Posterior vena cava (tissue), 2 donors: ENCODE data around the gene GAST. TPM values are rescaled to one million over a fixed set of nuclear protein-coding genes. Genes with fewer than 3 reads are reported as not detected.
"Not testable (repeated sequence)": the region's sequence is repeated elsewhere in the genome, so short reads cannot be mapped to it uniquely, and the experiment has no call there.

Experiments used
- DNase-seq: peaks from one replicate; pipeline ENCODE4 v3.0.0-alpha.2; 2020; ENCODE audit warnings: low spot score
- intact Hi-C, 2 donors: fragments of 100-400 bp; cut with DNase I; formaldehyde crosslinking; loops; one replicate each; pipeline versions ENCODE4 v1.14.1 to v1.14.2; 2022 to 2023
- total RNA-seq, 2 donors: library from RNA; stranded (reverse); fragmentation: NEBNext Ultra II Directional; extraction: Animal tissue kit (Norgen Biotek cat#: 25700); gene quantifications; one replicate each; pipeline ENCODE4 v1.2.1, GENCODE V29; 2021
- donor health status: DM: yes; HTN: yes; CAD: no.
- donor health status: DM: yes; HTN: yes; CAD: no.

Gene GAST
- total RNA-seq, 2 donors from 2014 or later: not detected

- no peak for DNase-seq
- intact Hi-C loops: no loop called here
Measured at GRCh38 chr17:41680426-41681040, 31.6 kb upstream of the GAST start.

- intact Hi-C loops: no loop called here
- DNase-seq: no peak
Measured at GRCh38 chr17:41681776-41682175, 30.4 kb upstream of the GAST start.

- DNase-seq: no peak
- intact Hi-C loops: no loop called here
Measured at GRCh38 chr17:41682631-41683030, 29.5 kb upstream of the GAST start.

- intact Hi-C loops: no loop called here
- DNase-seq: no peak
Measured at GRCh38 chr17:41683441-41684007, 28.6 kb upstream of the GAST start.

- no peak for DNase-seq
- intact Hi-C loops: no loop called here
Measured at GRCh38 chr17:41684035-41684434, 28.1 kb upstream of the GAST start.

GRCh38 chr17:41685753-41686152, 26.4 kb upstream of the GAST start:
- intact Hi-C loops: not testable (repeated sequence)

GRCh38 chr17:41686281-41686680, 25.9 kb upstream of the GAST start:
- no peak for DNase-seq
- intact Hi-C loops: no loop called here

More at GRCh38 chr17:41685753-41686152, 26.4 kb upstream of the GAST start:
- DNase-seq: not testable (repeated sequence)

- no peak for DNase-seq
- intact Hi-C loops: no loop called here
Measured at GRCh38 chr17:41687828-41688640, 24.1 kb upstream of the GAST start.

- intact Hi-C loops: no loop called here
Measured at GRCh38 chr17:41688641-41689496, 23.3 kb upstream of the GAST start, which contains the start of gene EIF1. EIF1 (plus strand) TSS chr17:41688885; CDS start chr17:41689039, 154 bp downstream.

GRCh38 chr17:41689497-41690299, 22.4 kb upstream of the GAST start:
- intact Hi-C loops: no loop called here
- no peak for DNase-seq

More at GRCh38 chr17:41688641-41689496, 23.3 kb upstream of the GAST start, which contains the start of gene EIF1:
- peak; percentile 100 for DNase-seq

- no peak for DNase-seq
- intact Hi-C loops: no loop called here
Measured at GRCh38 chr17:41690497-41690896, 21.6 kb upstream of the GAST start.

GRCh38 chr17:41691031-41691777, 20.9 kb upstream of the GAST start:
- intact Hi-C loops: no loop called here
- DNase-seq: no peak

GRCh38 chr17:41692722-41693521, 19.2 kb upstream of the GAST start:
- no peak for DNase-seq
- intact Hi-C loops: no loop called here

- intact Hi-C loops: no loop called here
- no peak for DNase-seq
Measured at GRCh38 chr17:41695134-41695661, 16.9 kb upstream of the GAST start.

- no peak for DNase-seq
- intact Hi-C loops: no loop called here
Measured at GRCh38 chr17:41695954-41696757, 16.0 kb upstream of the GAST start.
